GM21367 (cell line): ENCODE results near the gene LRBA.
"Not testable (repeated sequence)": the region's sequence is repeated elsewhere in the genome, so short reads cannot be mapped to it uniquely, and the experiment has no call there.

Experiments
- ATAC-seq: cut with Tn5 transposase; IDR thresholded peaks from one replicate; pipeline ENCODE4 v1.9.1; 2021; ENCODE audit not compliant: unreplicated experiment

LRBA gene

DNA sequence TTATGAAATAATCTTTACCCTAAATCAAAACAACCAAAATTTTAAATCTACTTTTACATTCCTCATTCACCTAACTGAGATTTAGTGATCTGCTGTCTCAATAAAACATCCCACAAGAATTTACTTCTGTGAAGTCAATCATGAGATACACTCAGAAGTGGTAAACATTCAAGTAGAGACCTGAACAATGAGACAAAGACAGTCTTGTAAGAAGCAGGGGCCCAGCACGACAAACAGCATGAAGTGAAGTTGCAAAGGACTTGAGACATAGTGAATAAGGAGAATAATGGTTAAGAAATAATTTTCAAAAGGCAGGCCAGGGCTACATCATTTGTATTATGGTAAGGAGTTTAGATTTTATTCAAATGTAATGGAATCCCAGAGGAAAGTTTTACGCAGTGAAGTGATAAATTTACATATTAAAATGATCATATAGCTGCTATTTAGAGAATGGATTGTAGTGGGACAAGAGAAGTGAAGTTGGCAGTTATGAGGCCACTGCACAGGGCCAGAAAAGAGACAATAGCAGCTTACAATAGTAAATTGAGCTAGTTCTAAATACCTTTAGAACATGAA, 331.2 kb downstream of the LRBA start:
- no peak for ATAC-seq

DNA sequence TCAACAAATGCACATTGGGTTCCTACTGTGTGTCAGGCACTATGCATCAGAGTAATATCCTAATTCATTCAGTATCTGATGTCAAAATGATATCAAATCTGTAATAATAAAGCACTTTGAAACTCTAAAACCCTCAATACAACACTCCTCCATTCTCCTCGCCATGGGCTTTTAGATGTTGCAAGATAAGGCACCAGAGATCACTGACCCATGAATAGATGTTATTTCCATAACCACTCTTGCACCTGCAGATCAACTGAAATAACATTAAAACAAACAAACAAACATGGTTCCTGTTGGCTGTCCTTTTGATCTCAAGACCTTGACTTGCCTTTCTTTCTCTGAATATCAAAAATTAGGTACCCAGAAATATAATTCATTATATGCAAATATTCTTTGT, 333.0 kb downstream of the LRBA start:
- ATAC-seq: no peak

DNA sequence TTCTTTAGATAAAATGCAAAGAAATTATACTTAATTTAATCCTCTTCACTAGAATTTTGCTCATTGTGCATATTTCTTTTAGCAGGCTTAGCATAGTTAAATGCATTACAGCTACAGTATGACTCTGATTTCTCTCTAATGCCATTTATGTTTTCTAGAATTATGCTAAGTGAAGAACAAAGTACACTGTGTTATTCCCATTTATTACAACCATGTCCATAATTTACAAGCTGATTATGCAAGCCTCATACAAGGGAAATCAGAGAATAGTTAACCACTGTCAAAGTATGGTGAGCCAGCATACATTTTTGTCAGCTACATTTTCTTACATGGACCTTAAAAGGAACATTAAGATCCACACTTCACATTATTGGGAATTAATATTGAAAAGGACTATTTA, 334.0 kb downstream of the LRBA start:
- ATAC-seq: no peak

DNA sequence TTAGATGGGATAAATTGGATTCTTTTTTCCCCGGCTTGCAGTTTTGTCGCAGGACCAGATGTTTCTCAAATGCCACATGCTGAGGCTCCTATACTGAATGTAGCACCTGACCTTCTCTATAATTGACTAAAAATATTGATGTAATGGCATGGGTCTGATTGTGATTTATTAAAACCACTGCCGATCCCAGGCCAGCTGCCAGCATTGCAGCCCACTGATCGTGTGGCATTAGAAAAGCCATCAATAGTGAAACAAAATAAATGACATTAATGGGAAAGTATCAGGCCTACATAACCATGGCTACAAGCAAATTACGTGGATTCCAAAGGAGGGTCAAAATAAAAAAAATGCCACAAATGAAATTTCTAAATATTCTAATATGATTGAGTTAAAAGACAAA, 334.4 kb downstream of the LRBA start:
- no peak for ATAC-seq

DNA sequence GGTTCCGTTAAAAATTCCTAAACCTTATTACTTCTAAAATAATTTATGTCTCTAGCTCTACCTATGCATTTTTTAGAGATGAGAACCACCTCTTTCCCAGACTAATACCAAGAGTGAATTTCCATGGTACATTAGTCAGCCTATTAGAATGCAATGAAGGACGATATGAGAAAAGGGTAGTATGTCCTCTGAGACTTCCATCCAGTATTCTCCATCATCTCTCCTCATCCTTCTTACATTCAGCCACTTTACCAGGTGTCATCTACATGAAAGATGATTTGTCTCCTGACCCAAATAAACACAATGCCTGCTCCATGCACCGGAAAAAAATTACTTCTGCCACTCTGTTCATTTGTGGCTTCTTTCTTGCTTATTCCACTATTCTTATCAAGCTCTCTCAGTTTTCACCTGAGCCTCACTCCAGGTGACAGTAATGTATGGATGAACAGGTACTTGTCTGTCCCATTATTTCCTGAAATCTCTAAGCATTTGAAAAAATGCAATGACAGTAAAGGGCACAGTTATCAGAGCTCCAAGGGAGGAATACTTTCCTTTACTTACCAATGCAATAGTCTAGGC, 335.2 kb downstream of the LRBA start:
- no peak for ATAC-seq

DNA sequence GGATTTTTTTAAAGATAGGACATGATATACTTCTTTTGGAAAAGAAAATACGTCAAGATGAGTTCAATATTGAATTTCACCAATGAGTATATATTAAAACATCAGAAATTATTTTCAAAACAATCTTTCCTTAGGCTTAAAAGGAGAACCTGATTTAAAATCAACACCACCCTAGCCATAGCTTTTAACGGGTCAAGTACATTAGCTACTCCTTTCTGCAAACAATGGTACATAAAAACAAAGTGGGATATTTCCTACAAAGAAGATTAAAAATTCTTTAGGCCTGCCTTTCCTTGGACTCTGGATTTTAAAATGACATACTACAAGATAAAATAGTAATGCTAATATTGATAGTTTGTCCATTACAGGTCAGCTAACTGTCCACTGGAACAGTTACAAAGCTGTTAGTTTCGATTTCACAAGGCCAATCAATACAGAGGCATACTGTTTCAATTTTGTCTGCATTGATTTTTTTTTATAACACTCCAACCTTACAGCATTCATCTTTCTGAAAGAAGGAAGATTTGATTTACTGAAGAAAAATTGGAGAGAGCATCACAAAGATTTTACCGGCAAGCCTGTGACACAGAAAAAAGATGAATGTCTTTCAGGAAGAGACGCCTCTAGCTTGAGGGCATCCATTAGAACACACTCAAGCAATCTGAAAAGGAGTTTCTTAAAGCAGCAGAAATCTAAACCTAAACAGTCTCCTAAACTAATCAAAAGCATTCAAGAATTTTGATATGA, 335.9 kb downstream of the LRBA start:
- no peak for ATAC-seq

DNA sequence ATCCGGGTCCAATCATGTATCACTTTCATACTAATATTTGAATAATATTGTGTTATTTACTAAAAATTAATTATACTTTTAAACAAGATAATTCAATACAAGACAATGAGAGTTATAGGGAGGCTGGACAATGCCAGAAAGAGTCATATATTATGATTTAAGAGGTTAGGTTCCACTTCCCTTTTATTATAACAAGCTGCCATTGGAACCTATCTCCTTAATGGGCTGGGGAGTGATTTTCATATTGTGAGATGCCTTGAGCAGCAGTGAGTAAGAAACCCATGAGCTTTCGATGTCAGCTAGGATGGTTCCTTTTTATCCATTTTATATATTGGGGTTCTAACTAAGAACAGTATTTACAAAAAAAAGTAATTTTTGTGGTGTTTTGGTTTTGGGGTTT, 341.3 kb downstream of the LRBA start:
- ATAC-seq: no peak

DNA sequence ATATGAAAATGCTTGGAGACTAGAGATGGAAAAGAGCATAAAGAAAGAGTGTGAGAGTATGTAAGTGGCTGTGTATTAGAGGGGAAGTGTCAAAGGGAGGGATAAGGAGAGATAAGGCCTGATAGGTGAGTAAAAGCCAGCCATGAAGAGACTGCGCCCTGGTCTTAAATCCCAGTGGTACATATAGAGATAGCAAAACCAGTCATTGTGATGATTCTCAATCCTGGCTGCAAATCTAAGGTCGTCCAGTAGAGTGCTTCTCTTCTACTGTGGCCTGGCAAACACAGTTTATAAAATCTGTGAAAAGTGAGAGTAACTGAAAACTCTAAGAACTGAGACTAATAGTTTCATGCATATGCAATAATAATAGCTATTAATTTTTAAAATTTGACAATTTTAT, 346.3 kb downstream of the LRBA start:
- ATAC-seq: no peak

DNA sequence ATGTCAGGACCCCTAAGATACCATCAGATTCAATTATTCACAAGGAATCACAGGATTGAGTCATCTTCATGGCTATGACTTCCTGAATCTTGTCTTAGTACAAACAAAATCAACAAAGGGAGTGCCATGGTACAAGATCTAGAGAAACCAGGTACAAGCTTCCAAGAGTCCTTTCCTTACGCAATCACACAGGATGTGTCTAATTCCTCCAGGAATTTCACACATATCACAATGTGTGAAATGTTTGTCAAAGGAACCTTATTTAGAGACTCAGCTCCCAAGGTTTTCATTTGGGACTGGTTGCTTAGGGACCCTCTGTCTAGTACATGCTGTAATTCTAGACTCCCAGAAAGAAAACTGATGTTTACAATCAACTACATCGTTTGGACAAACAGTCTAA, 350.1 kb downstream of the LRBA start:
- ATAC-seq: no peak

DNA sequence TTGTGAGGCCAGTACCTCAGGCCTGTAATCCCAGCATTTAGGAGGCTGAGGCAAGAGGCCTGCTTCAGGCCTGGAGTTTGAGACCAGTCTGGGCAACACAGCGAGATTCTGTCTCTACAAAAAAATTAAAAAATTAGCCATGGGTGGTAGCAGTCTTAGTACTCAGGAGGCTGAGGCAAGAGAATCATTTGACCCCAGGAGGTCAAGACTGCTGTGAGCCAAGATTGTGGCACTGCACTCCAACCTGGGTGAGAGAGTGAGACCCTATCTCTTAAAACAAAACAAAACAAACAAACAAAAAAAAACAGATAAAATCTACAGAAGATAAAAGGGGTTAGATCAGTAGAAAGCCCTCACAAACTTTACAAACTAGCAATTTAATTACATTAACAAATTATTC, 352.4 kb downstream of the LRBA start:
- no peak for ATAC-seq

DNA sequence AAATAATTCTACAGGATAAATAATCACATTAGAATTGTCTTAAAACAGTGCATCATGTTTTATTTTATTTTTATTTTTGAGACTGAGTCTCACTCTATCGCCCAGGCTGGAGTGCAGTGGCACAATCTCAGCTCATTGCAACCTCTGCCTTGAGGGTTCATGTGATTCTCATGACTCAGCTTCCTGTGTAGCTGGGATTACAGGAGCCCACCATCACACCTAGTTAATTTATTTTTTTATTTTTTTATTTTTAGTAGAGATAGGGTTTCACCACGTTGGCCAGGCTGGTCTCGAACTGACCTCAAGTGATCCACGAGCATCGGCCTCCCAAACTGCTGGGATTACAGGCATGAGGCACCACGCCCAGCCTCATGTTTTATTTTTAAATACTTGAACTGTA, 353.5 kb downstream of the LRBA start:
- ATAC-seq: not testable (repeated sequence)

DNA sequence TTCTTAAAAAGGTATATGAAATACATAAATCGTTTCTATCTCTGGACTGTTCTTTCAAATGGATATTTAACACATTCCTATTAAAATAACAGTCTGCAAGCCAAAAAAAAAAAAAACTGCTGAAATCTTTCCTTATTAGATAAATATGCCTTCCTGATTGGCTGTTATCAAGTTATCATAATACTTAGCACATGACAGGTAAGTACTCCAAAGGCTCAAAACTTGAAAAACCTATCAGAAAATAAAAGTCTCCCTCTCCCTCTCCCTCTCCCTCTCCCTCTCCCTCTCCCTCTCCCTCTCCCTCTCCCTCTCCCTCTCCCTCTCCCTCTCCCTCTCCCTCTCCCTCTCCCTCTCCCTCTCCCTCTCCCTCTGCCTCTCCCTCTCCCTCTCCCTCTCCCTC, 356.8 kb downstream of the LRBA start:
- not testable (repeated sequence) for ATAC-seq

DNA sequence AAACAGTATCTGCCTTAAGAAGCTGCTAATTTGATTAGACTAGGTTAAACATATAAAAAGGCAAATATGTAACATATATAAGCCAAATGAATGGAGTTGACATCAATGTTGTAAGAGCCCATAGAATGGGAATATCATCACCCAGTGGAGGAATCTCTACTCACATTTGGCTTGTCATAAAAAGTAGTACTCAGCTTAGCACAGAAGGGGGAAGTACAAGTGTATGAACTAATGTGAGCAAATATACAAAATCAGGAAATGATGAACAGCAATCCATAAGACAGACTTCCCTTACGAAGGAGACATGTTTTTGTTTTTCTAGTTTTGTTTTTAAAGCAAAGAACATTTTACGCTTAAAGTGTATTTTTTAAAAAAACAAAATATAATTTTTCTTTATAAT, 358.2 kb downstream of the LRBA start:
- ATAC-seq: no peak

DNA sequence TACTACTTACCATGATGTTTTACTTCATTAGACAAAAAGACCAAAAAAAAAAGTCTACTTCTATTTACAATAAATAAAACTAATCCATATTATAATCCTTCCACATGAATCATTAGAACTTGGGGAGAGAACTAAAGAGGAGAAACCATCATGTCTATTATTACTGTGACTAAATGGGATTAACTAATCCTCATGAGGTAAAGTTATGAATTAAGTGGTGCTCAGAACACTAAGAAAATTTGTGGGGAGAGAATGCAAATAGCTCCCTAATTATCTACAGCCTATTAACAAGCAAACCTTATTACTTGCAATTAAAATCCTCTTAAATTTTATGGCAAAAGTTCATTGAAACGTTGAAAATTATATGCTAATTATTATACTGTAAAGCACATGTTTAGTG, 364.3 kb downstream of the LRBA start:
- ATAC-seq: no peak

DNA sequence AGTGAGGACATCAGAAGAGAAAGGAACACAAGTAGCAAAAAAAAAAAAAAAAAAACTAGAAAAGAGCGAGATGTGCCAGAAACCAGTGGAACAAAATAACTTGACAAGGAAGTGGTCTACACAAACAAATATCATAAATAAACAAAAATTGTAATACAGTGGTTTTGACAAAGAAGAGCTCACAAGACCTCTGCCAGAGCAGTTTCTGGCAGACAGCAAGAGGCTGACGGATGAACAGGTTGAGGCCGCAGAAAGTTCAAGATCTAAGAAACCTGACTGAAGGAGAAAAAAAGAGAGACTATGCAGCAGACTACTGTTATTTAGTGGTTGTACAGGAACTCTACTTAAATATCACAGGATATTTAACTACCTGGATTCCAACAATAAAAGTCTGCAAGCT, 367.0 kb downstream of the LRBA start:
- no peak for ATAC-seq

DNA sequence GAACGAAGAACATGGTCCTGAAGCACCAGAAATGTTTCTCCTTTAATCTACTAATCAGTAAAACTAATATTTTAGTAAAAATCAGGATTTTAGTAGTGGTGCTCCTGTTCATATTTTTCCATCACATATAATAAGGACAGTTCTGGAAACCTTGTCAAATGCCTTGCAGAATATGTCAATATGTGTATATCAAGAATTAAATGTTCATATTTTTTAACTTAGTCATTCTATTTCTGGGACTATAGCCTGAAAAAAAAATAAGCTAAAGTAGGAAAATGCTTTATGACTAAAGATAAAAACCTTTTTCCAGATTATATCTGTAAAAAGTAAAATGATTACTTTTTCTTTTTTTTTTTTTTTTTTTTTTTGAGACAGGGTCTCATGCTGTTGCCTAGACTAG, 368.1 kb downstream of the LRBA start:
- ATAC-seq: no peak

DNA sequence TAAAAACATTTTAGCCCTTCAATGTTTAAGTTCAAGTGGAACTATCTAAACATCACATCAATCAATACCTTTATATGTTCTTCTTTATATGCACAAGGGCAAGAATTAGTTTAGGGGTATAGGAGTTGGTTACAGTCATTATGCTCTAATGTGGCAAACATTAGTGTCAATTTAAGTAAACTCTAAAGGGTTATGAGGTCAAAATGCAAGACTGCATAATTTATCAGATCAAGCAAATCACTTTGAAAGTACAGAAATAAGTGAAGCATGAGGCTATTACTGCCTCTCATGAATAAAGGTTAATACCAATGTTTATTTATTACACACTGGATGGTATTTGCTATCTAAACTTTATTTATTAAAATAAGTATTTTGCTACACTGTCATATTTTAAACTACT, 373.5 kb downstream of the LRBA start:
- ATAC-seq: no peak

DNA sequence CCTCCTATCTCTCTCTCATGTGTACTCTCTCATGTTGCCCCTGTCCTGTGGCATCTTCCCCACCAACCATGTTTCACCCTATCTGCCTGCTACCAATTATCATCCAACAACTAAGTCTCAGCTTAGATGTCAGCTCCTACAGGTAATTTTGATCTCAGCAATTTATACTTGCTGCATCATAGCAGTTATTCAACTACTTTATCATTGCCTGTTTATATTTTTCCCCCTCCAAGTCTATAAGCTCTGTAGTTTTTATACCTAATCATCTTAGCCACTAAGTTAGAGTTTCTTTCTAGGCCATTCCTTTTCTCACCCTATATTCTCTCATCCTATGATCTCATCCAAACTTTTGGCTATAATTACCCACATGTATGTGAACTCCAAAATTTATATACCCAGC, 382.4 kb downstream of the LRBA start:
- no peak for ATAC-seq

DNA sequence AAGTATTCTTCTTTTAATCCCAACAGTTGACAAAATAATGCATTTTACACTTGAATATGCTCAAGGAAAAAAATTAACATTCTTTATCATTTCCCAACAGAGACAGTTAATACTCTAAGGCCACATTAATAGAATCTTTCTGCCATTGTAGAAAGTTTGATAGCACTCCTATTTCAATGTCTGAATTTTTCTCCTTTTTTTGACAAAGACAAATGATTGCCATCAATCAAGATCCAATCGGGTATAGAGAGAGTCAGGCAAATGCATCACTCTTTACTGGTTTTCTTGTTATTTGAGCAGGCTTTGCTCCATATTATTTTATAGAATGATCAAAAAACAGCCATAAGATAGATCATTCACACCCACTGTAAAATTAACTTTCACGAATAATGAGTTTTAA, 387.0 kb downstream of the LRBA start:
- no peak for ATAC-seq

DNA sequence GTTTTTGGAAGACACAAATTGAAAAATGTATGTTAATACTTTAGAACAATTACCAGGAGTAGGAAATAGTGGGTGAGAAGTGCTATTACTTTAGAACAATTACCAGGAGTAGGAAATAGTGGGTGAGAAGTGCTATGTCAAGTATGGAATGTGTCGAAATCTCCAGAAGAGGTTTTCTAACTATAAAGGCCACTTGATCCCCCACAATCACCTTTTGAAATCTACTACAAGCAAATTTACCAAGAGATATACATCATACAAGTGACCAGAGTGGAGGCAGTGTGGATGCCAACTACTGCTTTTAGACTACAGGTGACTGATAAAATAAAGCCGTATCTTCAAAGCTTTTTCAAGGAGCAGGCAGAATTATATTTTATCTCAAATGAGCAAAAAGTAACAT, 390.1 kb downstream of the LRBA start:
- no peak for ATAC-seq

DNA sequence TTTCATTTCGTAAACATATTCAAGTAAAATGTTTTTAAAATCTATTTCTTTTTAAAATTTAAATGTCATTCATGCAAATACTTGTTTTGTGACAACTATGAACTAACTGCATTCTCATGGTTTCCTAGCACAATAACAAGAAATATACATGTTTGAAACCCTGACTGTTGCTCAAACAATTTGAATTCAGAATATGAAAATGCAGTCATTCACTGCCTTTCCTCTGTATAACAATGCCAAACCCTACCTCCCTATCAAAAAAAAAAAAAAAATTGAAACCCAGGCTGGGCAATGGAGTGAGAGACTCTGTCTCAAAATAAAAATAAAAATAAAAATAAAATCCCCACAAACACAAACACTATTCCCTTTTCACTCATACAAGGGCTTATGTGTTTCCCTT, 391.0 kb downstream of the LRBA start:
- no peak for ATAC-seq

DNA sequence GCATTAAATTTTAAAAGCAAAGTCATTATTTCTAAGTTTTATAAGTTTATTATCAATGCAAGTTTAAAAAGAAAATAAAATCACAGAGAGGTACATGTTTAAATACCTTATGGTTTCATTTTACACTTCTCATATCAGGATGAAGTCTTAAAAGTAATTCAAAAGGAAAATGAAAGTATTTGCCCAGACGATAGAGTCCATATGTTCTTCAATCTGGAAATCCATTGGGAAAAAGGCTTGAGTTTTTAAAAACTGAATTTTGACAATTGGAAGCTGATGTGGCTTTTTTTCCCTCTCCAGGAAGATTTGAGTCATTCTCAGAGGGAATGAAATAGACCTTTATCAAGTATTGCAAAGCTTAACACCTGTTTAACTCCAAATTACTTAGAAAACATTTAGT, 396.0 kb downstream of the LRBA start:
- ATAC-seq: no peak

DNA sequence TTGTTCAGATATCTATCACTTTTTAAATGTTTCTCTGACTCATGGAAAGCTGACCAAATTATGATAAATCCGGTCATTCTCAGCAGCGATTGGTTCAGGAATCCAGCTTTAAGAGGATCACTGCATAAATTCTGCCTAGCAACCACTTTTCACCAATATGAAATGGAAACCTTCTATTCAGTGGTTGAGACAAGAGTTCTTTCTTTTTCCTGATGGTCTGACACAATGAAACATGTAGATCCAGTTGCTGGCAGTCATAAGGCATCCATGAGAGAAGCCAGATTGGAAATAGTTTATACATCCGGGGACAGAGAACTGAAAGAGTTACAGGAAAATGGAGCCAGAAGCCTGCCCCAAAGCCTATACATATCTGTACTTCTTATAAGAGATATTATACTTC, 406.0 kb downstream of the LRBA start:
- ATAC-seq: no peak
